Measurements from ENCODE around the gene CLN5. TPM values are rescaled to one million over a fixed set of nuclear protein-coding genes. Genes with fewer than 3 reads are reported as not detected.
A peak's percentile ranks its signal among the peaks of the same experiment; 100 is the strongest.

CLN5 gene
- total RNA-seq, 4 donors from 2014 or later = 13.0 to 31.9 (median 28.5) TPM

DNA sequence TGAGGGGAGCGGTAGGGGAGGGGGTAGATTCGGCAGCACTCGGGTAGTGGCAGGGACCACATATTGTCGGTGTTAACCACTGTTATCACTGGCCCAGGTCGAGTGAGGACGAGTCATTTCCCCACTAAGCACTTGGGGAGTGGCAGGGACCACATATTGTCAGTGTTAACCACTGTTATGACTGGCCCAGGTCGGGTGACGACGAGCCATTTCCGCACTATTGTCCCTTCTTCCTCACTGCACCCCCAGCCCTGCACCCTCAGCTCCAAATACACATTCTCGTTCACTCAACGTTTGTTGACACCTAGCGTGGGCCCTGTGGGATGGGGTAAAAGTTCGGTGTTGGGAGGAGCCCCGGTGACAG is 467 bp upstream of the CLN5 start:
- no peak for DNase-seq (ENCODE audit: low spot score)
- ATAC-seq (ENCODE audit: low FRiP score) = peak; percentile 6
- TF ChIP-seq, protein P1, sequence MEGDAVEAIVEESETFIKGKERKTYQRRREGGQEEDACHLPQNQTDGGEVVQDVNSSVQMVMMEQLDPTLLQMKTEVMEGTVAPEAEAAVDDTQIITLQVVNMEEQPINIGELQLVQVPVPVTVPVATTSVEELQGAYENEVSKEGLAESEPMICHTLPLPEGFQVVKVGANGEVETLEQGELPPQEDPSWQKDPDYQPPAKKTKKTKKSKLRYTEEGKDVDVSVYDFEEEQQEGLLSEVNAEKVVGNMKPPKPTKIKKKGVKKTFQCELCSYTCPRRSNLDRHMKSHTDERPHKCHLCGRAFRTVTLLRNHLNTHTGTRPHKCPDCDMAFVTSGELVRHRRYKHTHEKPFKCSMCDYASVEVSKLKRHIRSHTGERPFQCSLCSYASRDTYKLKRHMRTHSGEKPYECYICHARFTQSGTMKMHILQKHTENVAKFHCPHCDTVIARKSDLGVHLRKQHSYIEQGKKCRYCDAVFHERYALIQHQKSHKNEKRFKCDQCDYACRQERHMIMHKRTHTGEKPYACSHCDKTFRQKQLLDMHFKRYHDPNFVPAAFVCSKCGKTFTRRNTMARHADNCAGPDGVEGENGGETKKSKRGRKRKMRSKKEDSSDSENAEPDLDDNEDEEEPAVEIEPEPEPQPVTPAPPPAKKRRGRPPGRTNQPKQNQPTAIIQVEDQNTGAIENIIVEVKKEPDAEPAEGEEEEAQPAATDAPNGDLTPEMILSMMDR (IDR thresholded peaks at IDR 0.05) = no peak

DNA sequence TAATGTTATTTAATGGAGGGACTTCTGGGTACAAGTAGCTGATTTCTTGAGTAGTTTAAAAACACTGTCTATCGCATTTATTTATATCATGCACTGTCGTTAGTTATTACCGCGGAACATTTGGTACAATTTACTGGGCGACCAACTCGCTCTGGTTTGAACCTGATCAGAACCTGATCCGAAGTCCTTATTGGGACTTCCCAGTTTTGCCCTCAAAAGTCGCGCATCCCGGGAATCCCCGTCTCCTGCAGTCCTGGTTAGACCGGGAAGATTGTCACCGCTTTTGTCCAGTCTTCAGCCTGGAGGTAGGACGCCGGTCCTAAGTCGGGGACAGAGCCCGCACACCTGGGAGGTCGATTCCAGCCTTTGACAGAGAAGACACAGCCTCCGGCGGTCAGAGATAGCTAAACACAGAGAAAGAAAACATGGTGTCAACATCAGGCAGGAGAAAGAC is 694 bp downstream of the CLN5 start:
- ATAC-seq (ENCODE audit: low FRiP score) (peak; percentile 34), DNase-seq (ENCODE audit: low spot score) (no peak)
- TF ChIP-seq, protein P1 (IDR thresholded peaks at IDR 0.05) = no peak

DNA sequence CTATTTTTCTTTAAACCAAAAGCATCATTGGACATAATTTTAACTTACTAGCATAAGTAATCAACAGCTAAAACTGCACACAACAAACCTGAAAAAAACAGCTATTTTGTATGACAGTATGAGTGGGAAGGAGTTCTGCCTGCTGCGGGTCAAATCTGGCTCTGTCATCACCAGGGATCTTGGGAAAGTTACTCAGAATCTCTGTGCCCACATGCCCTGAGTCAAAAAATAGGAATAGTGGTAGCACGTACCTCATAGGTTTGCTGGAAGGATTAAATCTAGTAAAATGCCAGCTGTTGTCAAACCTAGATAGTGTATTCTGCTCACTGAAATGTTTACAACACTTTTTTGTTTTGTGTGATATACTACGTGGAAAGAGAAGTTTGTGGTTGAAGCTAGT is 1.1 kb downstream of the CLN5 start:
- TF ChIP-seq, protein P1 (IDR thresholded peaks at IDR 0.05) = no peak
- DNase-seq (ENCODE audit: low spot score) (no peak), ATAC-seq (ENCODE audit: low FRiP score) (peak; percentile 34)

DNA sequence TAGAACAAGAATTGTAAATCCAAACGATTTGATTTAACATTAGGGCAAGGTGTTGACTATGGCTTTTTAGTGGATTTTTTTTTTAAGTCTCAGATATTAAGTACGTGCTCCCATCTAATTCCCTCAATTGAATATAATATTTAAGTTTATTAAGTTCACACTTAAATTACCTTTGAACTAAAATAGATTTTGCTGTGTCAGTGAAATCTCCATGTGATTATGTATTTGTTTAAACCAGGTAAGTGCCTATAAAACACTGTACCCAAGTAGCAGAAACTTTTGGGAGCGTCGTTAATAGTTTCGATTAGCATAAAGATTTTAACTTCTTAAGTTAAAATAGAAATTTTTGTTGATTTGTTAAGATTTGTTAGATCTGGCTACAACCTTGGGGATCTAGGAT is 1.6 kb downstream of the CLN5 start:
- ATAC-seq (ENCODE audit: low FRiP score) = no peak
- no peak for DNase-seq (ENCODE audit: low spot score)
- TF ChIP-seq, protein P1 (IDR thresholded peaks at IDR 0.05) = no peak

DNA sequence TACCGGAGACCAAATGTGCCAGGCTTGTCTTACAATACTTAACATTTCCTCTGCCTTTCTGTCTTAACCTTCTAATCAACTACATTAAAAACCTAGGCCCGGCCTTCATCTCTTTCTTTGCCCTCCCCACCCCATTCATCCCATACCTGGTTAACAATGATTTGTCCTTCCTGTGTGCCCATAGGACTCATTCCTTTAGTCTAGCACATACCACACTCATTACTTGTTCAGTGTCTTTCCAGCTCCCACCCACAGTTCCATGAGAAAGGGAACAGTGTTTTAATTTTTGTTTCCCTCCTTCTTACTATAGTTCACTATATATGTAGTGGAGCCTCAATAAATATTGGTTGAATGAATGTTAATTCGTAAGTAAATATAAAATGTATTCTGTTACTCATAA is 2.4 kb downstream of the CLN5 start:
- TF ChIP-seq, protein P1 (IDR thresholded peaks at IDR 0.05) = no peak
- ATAC-seq (ENCODE audit: low FRiP score) (no peak), DNase-seq (ENCODE audit: low spot score) (no peak)

DNA sequence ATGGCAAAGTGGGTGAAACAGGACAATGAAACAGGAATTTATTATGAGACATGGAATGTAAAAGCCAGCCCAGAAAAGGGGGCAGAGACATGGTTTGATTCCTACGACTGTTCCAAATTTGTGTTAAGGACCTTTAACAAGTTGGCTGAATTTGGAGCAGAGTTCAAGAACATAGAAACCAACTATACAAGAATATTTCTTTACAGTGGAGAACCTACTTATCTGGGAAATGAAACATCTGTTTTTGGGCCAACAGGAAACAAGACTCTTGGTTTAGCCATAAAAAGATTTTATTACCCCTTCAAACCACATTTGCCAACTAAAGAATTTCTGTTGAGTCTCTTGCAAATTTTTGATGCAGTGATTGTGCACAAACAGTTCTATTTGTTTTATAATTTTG is 8.6 kb downstream of the CLN5 start:
- DNase-seq (ENCODE audit: low spot score) (no peak), ATAC-seq (ENCODE audit: low FRiP score) (no peak)
- TF ChIP-seq, protein P1 (IDR thresholded peaks at IDR 0.05) = no peak

DNA sequence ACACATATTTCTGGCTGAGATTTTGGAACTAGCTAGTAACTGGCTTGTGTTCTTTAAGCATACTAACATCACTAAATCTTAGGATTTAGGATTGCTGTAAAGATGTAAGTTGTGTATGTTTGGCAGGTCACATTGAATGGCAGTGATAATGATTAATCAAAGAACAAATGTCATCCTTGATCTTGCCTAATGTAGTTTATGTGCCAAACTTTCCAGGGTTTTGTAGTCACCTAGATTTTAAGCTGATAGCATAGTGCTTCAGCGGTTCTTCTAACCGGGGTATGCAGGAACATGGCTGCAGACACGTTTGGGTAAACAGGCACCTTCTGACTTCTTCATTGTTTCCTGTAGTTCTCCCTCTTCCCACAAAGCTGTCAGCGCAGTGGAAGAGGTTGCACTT is 9.7 kb downstream of the CLN5 start:
- TF ChIP-seq, protein P1 (IDR thresholded peaks at IDR 0.05) = no peak
- DNase-seq (ENCODE audit: low spot score) (no peak), ATAC-seq (ENCODE audit: low FRiP score) (no peak)
